A549 treated with RU486 at 1 μM for 4 hours (cell line): Measurements from ENCODE around the gene RAB3C. TPM values are rescaled to one million over a fixed set of nuclear protein-coding genes. Genes with fewer than 3 reads are reported as not detected.

Experiments used
- total RNA-seq: library from RNA; stranded (reverse); fragments of 200-300 nt; extraction: Qiagen RNA extraction; gene quantifications from 5 replicates; pipeline ENCODE4 v1.2.3, GENCODE V29; 2022; ENCODE audit warnings: low read depth

RAB3C gene
- not detected in 5 replicates for total RNA-seq

GRCh38 chr5:58582803-58583491 lies at the start of gene RAB3C:
RAB3C (plus strand) TSS chr5:58583075; CDS start chr5:58583209, 134 bp downstream.

Other genes with a start within 250 kb of the RAB3C start
- 76.3 to 98.4 TPM (median 80.5 TPM) in 5 replicates for gene PLK2, start 123.0 kb upstream of the RAB3C start, total RNA-seq
- not detected in 5 replicates for gene GAPT, start 91.6 kb upstream of the RAB3C start, total RNA-seq